Testis (tissue), 3 donors: ENCODE results near the gene HAPLN2. TPM values are rescaled to one million over a fixed set of nuclear protein-coding genes. Genes with fewer than 3 reads are reported as not detected.
"Not testable (repeated sequence)": the region's sequence is repeated elsewhere in the genome, so short reads cannot be mapped to it uniquely, and the experiment has no call there.

Experiments
- DNase-seq: peaks from one replicate; pipeline ENCODE4 v3.0.0-alpha.2; 2019
- H3K27ac ChIP-seq, 2 donors: fragments of 200-600 bp; sonication (generic); one replicate each; pipeline ENCODE4 v1.5.1; 2019
- H3K27me3 ChIP-seq: fragments of 200-600 bp; sonication (generic); one replicate; pipeline ENCODE4 v1.5.1; 2019
- H3K36me3 ChIP-seq: fragments of 200-600 bp; sonication (generic); one replicate; pipeline ENCODE4 v1.5.1; 2017; ENCODE audit warnings: low read depth; ENCODE audit errors: missing control alignments
- H3K4me1 ChIP-seq: fragments of 200-600 bp; sonication (generic); one replicate; pipeline ENCODE4 v1.5.1; 2019
- H3K4me3 ChIP-seq, 2 donors: fragments of 200-600 bp; sonication (generic); one replicate each; pipeline ENCODE4 v1.5.1; 2017 to 2019
- H3K9me3 ChIP-seq: fragments of 200-600 bp; sonication (generic); one replicate; pipeline ENCODE4 v1.5.1; 2017
- CTCF ChIP-seq, 3 experiments: fragments of 450-650 bp in 2 of 3; fragments of 200-600 bp in 1 of 3; sonication (generic) in 1 of 3; IDR thresholded peaks; one replicate each; pipeline ENCODE4 v1.5.1; 2016 to 2019; ENCODE audit warnings: antibody characterized with exemption in 3 of 3, mild to moderate bottlenecking in 2 of 3, moderate library complexity in 1 of 3
- POLR2A ChIP-seq: fragments of 450-650 bp; IDR thresholded peaks from one replicate; pipeline ENCODE4 v1.6.1; 2017; ENCODE audit warnings: antibody characterized with exemption, mild to moderate bottlenecking, moderate library complexity
- WGBS, 2 donors: methylation state at CpG; one replicate each; pipeline ENCODE4 v1.1.5; 2018; 5-methylcytosine and 5-hydroxymethylcytosine counted together
- intact Hi-C: fragments of 100-400 bp; cut with DNase I; formaldehyde crosslinking; loops from one replicate; pipeline ENCODE4 v1.15.1; 2023; ENCODE audit warnings: low total_unique reads
- polyA plus RNA-seq: library from polyadenylated mRNA; stranded (reverse); fragments of 350-450 nt; fragmentation: Illumina TruSeq; extraction: RNeasy Lipid Tissue Mini Kit (QIAGEN cat#74804); gene quantifications from one replicate; pipeline ENCODE4 v1.2.3, GENCODE V29; 2014; ENCODE audit warnings: low read depth, low replicate concordance; ENCODE audit not compliant: insufficient read depth
- total RNA-seq, 2 donors: library from RNA; depleted of rRNA; stranded (reverse); fragments of >200 nt; gene quantifications; one replicate each; pipeline ENCODE4 v1.2.3, GENCODE V29; 2016

The HAPLN2 gene
- total and polyA plus RNA-seq, 3 donors from 2014 or later, result 1.5 to 6.0 (median 5.5) TPM

GRCh38 chr1:156601892-156602291 lies 17.3 kb upstream of the HAPLN2 start:
- WGBS, 2 donors, result 46 to 49% methylated on average over 12 of the region's 12 CpGs
- Histone ChIP-seq H3K27me3 (no peaks in the 10 kb centered on the region), H3K4me3 (peak overlapping the region; percentile 62 to 81), H3K27ac (peak overlapping the region; percentile 65 to 83), H3K4me1 (peaks cover 7% of the 10 kb centered on the region), H3K36me3 (no peaks in the 10 kb centered on the region), H3K9me3 (no peaks in the 10 kb centered on the region)
- no peak for DNase-seq
- intact Hi-C loops, result loop anchor here (5.0 to 10.0 kb wide), 2 partner anchors 95 to 147 kb away; no protein-coding TSS in a partner anchor
- TF ChIP-seq POLR2A (no peak), CTCF (IDR thresholded peaks at IDR 0.05) (no peak)

GRCh38 chr1:156602557-156602993 lies 16.6 kb upstream of the HAPLN2 start:
- WGBS, 2 donors, result 18 to 21% methylated on average over 10 of the region's 10 CpGs
- Histone ChIP-seq H3K27ac (no peak overlapping the region), H3K4me1 (peaks cover 7% of the 10 kb centered on the region), H3K27me3 (no peaks in the 10 kb centered on the region), H3K4me3 (no peak overlapping the region), H3K9me3 (no peaks in the 10 kb centered on the region), H3K36me3 (no peaks in the 10 kb centered on the region)
- TF ChIP-seq CTCF (IDR thresholded peaks at IDR 0.05) (peak in 2 of 3 experiments; percentile 11 to 42), POLR2A (no peak)
- no peak for DNase-seq
- intact Hi-C loops, result loop anchor here (5.0 to 10.0 kb wide), 2 partner anchors 95 to 148 kb away; no protein-coding TSS in a partner anchor

- not testable (repeated sequence) for DNase-seq, H3K4me3 ChIP-seq, H3K4me1 ChIP-seq, H3K9me3 ChIP-seq, H3K27me3 ChIP-seq, H3K27ac ChIP-seq, H3K36me3 ChIP-seq
- WGBS, 2 donors, result 89 to 90% methylated on average over 4 of the region's 4 CpGs
- intact Hi-C loops, result loop anchor here (10.0 kb wide), 1 partner anchor 153 kb away; no protein-coding TSS in a partner anchor
Observed at GRCh38 chr1:156607344-156607743, 11.9 kb upstream of the HAPLN2 start.

GRCh38 chr1:156608036-156608674 lies 11.1 kb upstream of the HAPLN2 start:
- no peaks in the 10 kb centered on the region for H3K4me1 ChIP-seq
- no peak overlapping the region for H3K4me3 ChIP-seq
- 44 to 54% methylated on average over 7 of the region's 7 CpGs for WGBS, 2 donors
- DNase-seq, result peak; percentile 74
- no peaks in the 10 kb centered on the region for H3K9me3 ChIP-seq
- TF ChIP-seq CTCF (IDR thresholded peaks at IDR 0.05), result peak; percentile 49 to 81 (median 55)
- TF ChIP-seq POLR2A, result no peak
- H3K36me3 ChIP-seq, result no peaks in the 10 kb centered on the region
- H3K27ac ChIP-seq, result no peak overlapping the region
- no peaks in the 10 kb centered on the region for H3K27me3 ChIP-seq
- intact Hi-C loops, result loop anchor here (10.0 kb wide), 1 partner anchor 153 kb away; no protein-coding TSS in a partner anchor

GRCh38 chr1:156608981-156609380 lies 10.2 kb upstream of the HAPLN2 start:
- H3K27ac ChIP-seq, result no peak overlapping the region
- no peaks in the 10 kb centered on the region for H3K9me3 ChIP-seq
- TF ChIP-seq POLR2A, result no peak
- peak in 2 of 3 experiments; percentile 43 to 50 for TF ChIP-seq CTCF (IDR thresholded peaks at IDR 0.05)
- 48 to 55% methylated on average over 6 of the region's 6 CpGs for WGBS, 2 donors
- H3K4me1 ChIP-seq, result no peaks in the 10 kb centered on the region
- intact Hi-C loops, result loop anchor here (10.0 kb wide), 1 partner anchor 154 kb away; no protein-coding TSS in a partner anchor
- no peaks in the 10 kb centered on the region for H3K27me3 ChIP-seq
- H3K4me3 ChIP-seq, result no peak overlapping the region
- peak; percentile 56 for DNase-seq
- H3K36me3 ChIP-seq, result no peaks in the 10 kb centered on the region

- H3K4me3 ChIP-seq, H3K4me1 ChIP-seq, H3K27ac ChIP-seq, H3K27me3 ChIP-seq, H3K36me3 ChIP-seq, DNase-seq, intact Hi-C loops, H3K9me3 ChIP-seq: not testable (repeated sequence)
- 91 to 94% methylated on average over 9 of the region's 9 CpGs for WGBS, 2 donors
Observed at GRCh38 chr1:156610072-156610471, 9.1 kb upstream of the HAPLN2 start.
